HG02938 (cell line): ENCODE results near the gene JUP.

Source experiments
- ATAC-seq: cut with Tn5 transposase; IDR thresholded peaks from one replicate; pipeline ENCODE4 v1.9.1; 2021; ENCODE audit warnings: mild to moderate bottlenecking, moderate library complexity; ENCODE audit not compliant: unreplicated experiment

The JUP gene

GRCh38 chr17:41724476-41725050 lies 61.9 kb downstream of the JUP start:
- ATAC-seq: no peak

DNA sequence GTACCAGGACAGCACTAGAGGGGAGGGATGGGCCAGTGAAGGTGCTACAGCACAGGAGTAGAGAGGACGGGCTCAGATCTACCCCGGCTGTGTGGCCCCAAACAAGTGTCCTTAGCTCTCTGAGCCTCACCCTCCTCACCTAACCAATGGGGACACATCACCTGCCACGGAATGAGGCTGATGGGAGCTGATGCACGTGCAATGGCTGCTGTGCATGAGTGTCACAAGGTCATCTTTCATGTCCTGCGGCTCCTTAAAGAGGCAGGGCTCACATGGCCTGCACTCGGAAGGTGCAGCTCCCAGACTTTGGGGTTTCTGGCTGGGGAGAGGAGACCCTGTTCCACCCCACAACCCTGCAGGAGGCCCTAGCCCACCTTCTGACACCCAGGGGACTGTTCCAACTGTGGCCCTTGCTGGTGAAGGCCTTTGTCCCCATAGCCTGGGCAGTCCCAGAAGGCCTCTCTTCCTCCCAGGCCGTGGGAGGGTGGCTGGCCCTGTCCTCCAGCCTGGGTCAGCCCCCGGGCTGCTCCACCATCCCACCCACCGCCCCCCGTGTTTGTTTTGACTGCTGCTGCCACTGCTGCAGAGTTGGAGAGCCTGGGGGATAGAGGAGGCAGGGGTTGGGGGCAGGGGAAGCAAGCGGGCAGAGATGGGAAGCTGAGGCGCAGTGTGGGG lies 62.6 kb downstream of the JUP start:
- ATAC-seq: no peak

DNA sequence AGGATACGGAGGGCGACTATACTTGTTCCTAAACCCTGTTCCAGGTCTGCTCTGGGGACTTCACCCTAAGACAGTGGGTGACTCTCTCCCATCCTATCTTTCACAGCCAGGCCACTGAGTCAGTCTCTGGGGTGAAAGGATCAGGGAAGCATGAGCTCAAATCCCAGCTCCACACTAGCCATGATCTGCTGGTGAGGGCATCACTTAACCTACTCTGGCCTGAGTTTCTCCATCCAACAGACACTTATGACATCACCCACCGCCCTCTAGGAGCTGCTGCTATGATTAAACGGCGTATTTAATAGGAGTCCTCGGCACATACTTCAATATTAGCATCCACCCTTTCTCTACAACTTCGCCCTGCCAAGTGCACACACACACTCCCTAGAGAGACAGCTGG lies 64.3 kb downstream of the JUP start:
- ATAC-seq: no peak

- no peak for ATAC-seq
Observed at GRCh38 chr17:41718287-41718645, 68.2 kb downstream of the JUP start.

DNA sequence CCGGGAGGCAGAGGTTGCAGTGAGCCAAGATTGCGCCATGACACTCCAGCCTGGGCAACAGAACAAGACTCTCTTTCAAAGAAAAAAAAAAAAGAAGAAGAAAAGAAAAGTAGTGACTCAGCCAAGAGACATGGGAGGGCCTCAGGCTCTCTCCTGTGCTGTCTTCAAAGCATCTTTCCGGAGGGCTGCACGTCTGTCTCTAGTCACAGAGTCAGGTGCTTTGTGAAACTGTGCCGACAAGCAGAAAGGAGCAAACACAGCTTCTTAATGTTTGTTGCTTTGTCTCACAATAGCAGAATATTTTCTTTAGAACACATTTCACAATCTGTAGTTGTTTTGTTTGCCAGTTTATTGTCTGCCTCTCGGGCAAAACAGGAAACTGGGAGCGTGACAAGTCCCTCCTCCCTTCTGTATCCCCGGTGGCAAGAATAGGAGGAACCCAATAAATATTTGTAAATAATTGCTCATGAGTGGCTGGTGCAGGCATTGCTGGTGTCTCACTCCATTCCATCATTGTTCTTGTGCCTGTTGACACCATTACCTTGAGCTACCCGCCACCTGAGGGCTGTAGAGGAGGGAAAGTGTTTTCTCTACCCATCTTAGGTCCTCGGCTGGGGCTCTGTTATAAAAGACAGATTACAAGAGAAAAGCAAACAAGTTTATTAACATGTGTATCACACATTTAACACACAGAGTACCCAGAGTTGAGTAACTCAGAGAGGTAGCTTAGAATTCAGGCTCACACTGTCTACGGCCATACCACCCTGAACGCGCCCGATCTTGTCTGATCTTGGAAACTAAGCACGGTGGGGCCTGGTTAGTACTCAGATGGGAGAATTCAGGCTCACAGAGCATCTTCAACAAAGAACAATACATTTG lies 68.9 kb downstream of the JUP start:
- ATAC-seq: no peak

- no peak for ATAC-seq
Observed at GRCh38 chr17:41711669-41712400, 74.7 kb downstream of the JUP start, which contains the start of gene GAST. Gene GAST (plus strand): TSS chr17:41712331. CDS start chr17:41715437, 3,106 bp downstream.

DNA sequence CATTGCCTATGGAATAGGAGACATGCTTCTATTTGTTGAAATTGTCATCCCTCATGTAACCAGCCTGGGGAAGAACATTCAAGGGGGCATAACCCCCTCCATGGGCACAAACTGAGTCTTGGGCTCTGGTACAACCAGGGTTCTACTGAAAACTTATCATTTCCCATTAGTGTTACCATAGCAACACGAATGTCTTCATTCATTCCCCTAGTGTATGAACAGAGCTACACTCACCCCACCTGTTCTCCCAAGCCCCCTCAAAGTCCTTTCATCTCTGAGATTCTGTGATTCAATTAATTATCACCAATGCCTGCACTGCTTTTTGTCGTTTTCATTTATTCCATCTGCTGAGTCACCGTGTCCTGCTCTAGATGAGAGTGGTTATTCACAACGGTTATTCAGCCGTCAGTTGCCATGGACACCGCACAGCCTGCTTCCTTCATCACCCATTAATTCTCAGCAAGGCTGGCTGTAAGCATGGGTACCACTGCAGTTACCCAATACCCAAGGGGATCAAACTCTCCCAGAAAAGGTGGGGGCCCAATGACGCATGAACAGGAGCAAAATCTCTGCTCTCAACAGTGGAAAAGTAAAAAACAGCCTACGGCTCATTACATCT lies 75.9 kb downstream of the JUP start:
- ATAC-seq: no peak

- ATAC-seq: no peak
Observed at GRCh38 chr17:41707803-41708669, 78.5 kb downstream of the JUP start.

GRCh38 chr17:41705271-41705991 lies 81.1 kb downstream of the JUP start:
- no peak for ATAC-seq
